Stimulated activated CD8-positive, alpha-beta memory T cell treated with anti-CD3 and anti-CD28 coated beads, Interleukin-2, amount 100 ng/mL, for 1 hour (primary cell): ENCODE results near the gene MED9.

Experiments used
- DNase-seq, 2 donors: peaks; one replicate each; pipeline ENCODE4 v3.0.0-alpha.2; 2020; ENCODE audit warnings: low read depth in 2 of 2

The MED9 gene

DNA sequence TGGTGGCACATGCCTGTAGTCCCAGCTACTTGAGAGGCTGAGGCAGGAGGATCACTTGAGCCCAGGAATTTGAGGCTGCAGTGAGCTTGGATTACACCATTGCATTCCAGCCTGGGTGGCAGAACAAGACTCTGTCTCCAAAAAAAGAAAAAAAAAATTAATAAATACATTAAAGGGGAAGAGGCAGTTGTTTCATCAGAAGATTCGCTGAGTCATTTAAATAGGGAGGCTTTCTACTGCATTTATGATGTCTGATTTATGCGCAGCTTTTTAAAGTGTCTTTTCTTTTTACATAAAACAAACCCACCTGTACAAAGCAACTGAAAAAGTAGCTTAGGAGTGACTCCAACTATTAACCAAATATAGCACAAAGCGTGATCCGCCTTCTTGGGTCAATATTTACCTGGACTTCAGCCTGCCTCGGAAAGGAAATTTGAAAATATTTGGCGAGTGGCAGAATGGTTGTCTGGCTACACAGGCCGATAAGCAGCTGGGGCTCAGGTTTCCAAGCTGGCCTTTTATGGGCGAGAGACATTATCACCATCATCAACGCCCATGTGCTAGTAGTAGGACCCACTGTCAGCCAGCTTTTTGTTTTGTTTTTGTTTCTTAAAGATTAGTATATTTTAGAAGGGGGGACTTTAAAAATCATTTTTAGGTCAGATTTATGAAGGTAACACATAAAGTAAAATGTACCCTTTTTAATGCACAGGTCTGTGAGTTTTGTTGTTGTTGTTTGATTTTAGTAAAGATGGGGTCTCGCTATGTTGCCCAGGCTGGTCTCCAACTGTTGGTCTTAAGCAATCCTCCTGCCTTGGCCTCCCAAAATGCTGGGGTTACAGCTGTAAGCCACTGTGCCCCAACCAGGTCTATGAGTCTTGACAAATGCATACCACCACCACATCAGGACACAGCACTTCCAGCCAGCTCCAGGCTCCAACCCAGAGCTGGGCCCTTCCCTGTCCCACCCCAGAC lies 61.9 kb downstream of the MED9 start:
- DNase-seq, result no peak

DNA sequence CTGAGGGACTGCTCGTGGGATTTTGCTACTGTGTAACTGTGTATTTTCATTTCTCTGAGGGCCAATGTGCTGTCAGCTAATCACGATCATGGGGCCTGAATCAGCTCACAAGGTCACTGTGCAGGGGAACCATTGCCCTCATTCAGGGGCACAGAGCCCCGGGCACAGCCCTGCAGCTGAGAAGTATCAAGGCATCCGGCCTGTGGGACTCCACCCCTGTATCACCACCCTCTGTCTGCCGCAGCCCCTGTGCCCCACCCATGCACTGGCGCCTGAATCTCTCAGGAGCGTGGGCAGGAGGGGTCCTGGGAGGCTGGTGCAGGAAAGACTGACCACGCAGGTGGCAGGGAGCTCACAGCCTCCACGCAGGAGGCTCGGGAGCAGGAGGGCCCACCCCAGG lies 62.8 kb downstream of the MED9 start:
- no peak for DNase-seq

DNA sequence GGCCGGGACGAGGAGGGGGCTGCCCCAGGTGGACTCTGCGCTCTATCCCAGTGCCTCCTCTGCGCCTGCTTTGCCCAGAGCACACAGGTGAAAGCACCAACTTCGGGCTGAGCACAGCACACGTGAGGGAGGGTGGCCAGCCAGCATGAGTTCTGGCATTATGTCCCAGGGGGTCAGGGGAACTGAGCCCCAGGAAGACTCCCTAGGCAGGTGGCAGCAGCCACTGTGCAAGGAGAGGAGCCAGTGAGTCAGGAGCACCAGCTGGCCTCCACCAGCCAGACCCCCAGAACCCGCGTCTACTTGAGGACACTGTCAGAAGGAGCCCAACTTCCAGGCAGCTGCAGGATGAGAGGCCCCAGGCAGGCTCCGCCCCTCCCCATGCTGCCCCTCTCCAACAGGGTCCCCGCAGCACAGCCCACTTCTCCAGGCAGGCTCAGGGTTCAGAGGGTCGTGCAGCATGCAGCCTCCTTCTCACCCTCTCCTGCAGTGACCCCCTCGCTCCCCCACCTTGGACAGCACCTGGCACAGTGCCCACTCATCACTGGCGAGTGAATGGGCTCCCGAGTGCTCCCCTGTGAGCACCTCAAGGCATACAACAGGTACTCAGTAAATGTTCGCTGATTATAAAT lies 63.6 kb downstream of the MED9 start:
- no peak for DNase-seq

DNA sequence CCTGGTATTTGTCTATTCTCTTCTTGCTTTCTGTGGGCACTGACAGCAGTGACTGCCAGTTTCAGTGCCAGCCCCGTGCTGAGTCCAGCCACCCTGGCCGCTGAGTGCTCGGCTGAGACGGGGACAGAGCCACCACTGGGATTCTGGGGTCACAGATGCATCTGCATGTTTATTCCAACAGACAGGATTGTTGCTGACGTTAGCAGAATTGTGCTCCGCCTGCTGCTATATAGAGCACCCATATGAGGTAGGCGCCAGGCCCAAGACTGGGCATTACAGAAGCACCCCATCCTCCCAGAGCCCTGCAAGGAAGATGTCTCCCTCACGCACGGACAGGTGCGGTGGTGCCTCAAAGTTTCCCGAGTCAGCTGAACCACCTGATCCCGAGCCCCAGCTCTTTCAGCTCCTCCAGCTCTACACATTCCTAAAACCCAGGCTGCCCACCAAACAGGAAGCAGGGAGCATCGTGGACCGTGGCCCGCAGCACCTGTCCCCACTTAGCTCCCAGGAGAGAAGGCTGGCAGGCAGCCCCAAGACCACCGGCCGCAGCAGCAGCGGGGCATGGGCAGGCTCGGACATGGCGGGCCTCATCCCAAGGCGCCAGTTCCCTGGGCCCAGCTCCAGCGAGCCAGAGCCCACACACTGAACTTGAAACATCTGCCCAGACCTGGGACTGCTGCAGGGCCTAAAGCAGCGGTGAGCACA lies 64.3 kb downstream of the MED9 start:
- DNase-seq, result no peak

DNA sequence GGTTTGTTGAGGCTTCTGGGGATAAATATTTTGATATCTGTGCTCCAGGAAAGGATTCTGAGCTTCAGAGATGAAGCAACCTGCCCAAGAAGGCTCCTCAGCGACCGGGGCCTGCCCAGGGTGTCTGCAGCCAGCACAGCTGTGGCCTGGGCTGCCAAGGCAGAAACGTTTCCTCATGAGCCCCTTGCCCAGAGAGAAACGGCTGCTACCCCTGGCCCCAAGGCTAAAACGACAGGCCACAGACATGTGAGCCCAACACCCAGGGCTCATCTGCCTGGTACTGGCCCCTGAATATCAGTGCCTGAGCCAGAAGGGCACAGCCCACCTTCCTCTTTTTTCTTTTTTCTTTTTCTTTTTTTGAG lies 64.8 kb downstream of the MED9 start:
- no peak for DNase-seq
